ENCODE measurements around the gene FUT8. TPM values are rescaled to one million over a fixed set of nuclear protein-coding genes. Genes with fewer than 3 reads are reported as not detected.

FUT8 gene
- total and polyA plus RNA-seq, 2 donors (not counting 1 experiment from before 2014, with no cell fraction given): 13.2 to 91.8 TPM

DNA sequence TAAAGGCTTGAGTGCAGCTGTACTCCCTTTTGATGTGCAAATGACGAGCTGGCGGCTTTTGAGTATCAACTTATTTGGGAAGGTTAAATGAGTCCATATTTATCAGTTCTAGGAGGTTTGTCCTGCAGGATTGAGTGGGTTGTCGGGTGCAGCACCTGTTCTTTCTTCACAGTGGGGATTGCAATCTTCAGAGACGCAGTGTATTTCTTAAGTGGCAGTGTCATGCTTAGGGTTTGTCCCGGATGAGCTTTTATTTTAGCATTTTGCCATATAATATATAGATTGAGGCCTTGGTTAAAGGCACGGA is 1.2 kb downstream of the FUT8 start:
- Histone ChIP-seq H3K4me1 (ENCODE audit: control insufficient read depth in 2 of 2, insufficient read depth in 2 of 2, low read length in 2 of 2) (peaks cover 13 to 20% of the 10 kb centered on the region in 2 donors), H3K27me3 (replicated peaks in 1 of 4; ENCODE audit: control extremely low read depth in 1 of 4, control insufficient read depth in 3 of 4, insufficient read depth in 4 of 4, low read length in 3 of 4) (no peaks in the 10 kb centered on the region), H3K27ac (ENCODE audit: low read length in 2 of 2) (peak overlapping the region; percentile 13 to 74), H3K4me3 (ENCODE audit: control extremely low read depth in 1 of 5, extremely low read depth in 1 of 5, insufficient read depth in 1 of 5, low read depth in 2 of 5, low read length in 4 of 5) (peak overlapping the region; percentile 59 to 97 (median 95)), H4K20me1 (ENCODE audit: control insufficient read depth, insufficient read depth, low read length, poor library complexity, severe bottlenecking) (peaks cover 14% of the 10 kb centered on the region), H3K9ac (ENCODE audit: low read length) (peak overlapping the region; percentile 91), H3K9me3 (ENCODE audit: control extremely low read depth in 1 of 3, control insufficient read depth in 2 of 3, insufficient read depth in 1 of 3, low read length in 2 of 3) (no peaks in the 10 kb centered on the region), H2AFZ (ENCODE audit: insufficient read depth, low read depth, low read length, poor library complexity, severe bottlenecking) (peak overlapping the region; percentile 99), H3K79me2 (ENCODE audit: control insufficient read depth, insufficient read depth, low read length) (peaks cover 71% of the 10 kb centered on the region), H3K4me2 (replicated peaks; ENCODE audit: low read depth, low read length, poor library complexity, severe bottlenecking) (peak overlapping the region; percentile 91), H3K36me3 (replicated peaks in 1 of 2; ENCODE audit: control extremely low read depth in 1 of 2, control insufficient read depth in 1 of 2, extremely low read depth in 1 of 2, insufficient read depth in 2 of 2, low read length in 1 of 2) (no peaks in the 10 kb centered on the region)
- DNase-seq (no peak), ATAC-seq (ENCODE audit: low read depth) (no peak)
- peaks cover 43% of the 10 kb centered on the region for H3K4me1 Mint-ChIP-seq
- intact Hi-C loops (cut with micrococcal nuclease): loop anchor here (2.0 to 10.0 kb wide), 6 partner anchors 111 to 1831 kb away; partner anchors contain the start of genes FNTB, MTHFD1, PALS1 and ZBTB1
- no peaks in the 10 kb centered on the region for H3K9me3 Mint-ChIP-seq (ENCODE audit: insufficient read depth)
- ChIA-PET POLR2A (interaction anchor here (1.1 to 4.4 kb wide), 6 partner anchors 96 to 195 kb away, joined by 3 to 69 read pairs (median 14); no protein-coding TSS in a partner anchor), CTCF (interaction anchor here (0.7 to 9.4 kb wide), 22 partner anchors 14 to 657 kb away, joined by 3 to 276 read pairs (median 8); no protein-coding TSS in a partner anchor)
- H3K27me3 Mint-ChIP-seq: no peaks in the 10 kb centered on the region
- WGBS (ENCODE audit: insufficient coverage): 35% methylated on average over 2 of the region's 6 CpGs
- peak overlapping the region; percentile 90 for H3K27ac Mint-ChIP-seq
- H3K4me3 Mint-ChIP-seq: peak overlapping the region; percentile 94
- TF ChIP-seq, protein P1, sequence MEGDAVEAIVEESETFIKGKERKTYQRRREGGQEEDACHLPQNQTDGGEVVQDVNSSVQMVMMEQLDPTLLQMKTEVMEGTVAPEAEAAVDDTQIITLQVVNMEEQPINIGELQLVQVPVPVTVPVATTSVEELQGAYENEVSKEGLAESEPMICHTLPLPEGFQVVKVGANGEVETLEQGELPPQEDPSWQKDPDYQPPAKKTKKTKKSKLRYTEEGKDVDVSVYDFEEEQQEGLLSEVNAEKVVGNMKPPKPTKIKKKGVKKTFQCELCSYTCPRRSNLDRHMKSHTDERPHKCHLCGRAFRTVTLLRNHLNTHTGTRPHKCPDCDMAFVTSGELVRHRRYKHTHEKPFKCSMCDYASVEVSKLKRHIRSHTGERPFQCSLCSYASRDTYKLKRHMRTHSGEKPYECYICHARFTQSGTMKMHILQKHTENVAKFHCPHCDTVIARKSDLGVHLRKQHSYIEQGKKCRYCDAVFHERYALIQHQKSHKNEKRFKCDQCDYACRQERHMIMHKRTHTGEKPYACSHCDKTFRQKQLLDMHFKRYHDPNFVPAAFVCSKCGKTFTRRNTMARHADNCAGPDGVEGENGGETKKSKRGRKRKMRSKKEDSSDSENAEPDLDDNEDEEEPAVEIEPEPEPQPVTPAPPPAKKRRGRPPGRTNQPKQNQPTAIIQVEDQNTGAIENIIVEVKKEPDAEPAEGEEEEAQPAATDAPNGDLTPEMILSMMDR (IDR thresholded peaks at IDR 0.05): no peak
- TF ChIP-seq EZH2 (IDR thresholded peaks at IDR 0.05; ENCODE audit: borderline replicate concordance, insufficient read depth, low read depth, low read length, poor library complexity, severe bottlenecking): no peak

DNA sequence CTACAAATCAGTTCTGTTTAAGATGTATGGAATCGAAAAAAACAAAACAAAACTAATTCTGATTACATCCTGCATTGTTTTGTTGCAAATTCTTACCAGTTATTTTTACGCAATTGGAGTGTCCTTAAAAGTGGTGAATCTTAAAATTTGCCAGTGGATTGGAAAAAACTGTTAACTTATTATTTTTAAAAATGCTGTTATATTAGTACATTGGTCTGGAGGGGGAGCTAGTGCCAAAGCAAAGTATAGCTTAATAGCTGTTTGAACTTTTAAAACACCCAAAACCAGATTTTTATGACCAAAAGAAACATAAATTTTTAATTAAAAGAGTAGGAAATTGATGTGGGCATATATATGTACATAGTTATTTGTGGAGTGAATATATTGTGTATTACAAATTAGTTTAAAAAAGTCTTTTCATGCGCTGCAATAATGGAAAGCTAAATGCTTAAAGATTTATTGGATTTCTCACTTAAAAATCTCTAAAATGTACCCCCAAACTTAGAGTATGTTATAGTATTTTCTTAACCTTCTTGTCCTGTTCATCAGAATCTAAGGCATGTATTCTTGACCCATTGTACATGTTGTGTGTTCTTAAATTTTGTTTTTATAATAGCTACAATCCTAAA is 2.5 kb downstream of the FUT8 start:
- TF ChIP-seq EZH2 (IDR thresholded peaks at IDR 0.05; ENCODE audit: borderline replicate concordance, insufficient read depth, low read depth, low read length, poor library complexity, severe bottlenecking): no peak
- TF ChIP-seq, protein P1 (IDR thresholded peaks at IDR 0.05): peak; percentile 85
- no peak overlapping the region for H3K27ac ChIP-seq (ENCODE audit: low read length in 2 of 2)
- H3K4me3 Mint-ChIP-seq: peak overlapping the region; percentile 51
- H3K36me3 ChIP-seq (replicated peaks in 1 of 2; ENCODE audit: control extremely low read depth in 1 of 2, control insufficient read depth in 1 of 2, extremely low read depth in 1 of 2, insufficient read depth in 2 of 2, low read length in 1 of 2): no peaks in the 10 kb centered on the region
- no peaks in the 10 kb centered on the region for H3K27me3 ChIP-seq (replicated peaks in 1 of 4; ENCODE audit: control extremely low read depth in 1 of 4, control insufficient read depth in 3 of 4, insufficient read depth in 4 of 4, low read length in 3 of 4)
- ATAC-seq (ENCODE audit: low read depth) (no peak), DNase-seq (peak; percentile 51)
- H3K9ac ChIP-seq (ENCODE audit: low read length): no peak overlapping the region
- no peaks in the 10 kb centered on the region for H3K9me3 Mint-ChIP-seq (ENCODE audit: insufficient read depth)
- H3K27me3 Mint-ChIP-seq: no peaks in the 10 kb centered on the region
- intact Hi-C loops (cut with micrococcal nuclease): loop anchor here (1.0 to 10.0 kb wide), 7 partner anchors 47 to 1830 kb away; partner anchors contain the start of genes MTHFD1, PALS1, ZBTB1 and ZBTB25
- H3K4me1 ChIP-seq (ENCODE audit: control insufficient read depth in 2 of 2, insufficient read depth in 2 of 2, low read length in 2 of 2): peaks cover 13 to 20% of the 10 kb centered on the region in 2 donors
- peak overlapping the region; percentile 91 for H3K4me2 ChIP-seq (replicated peaks; ENCODE audit: low read depth, low read length, poor library complexity, severe bottlenecking)
- no peaks in the 10 kb centered on the region for H3K9me3 ChIP-seq (ENCODE audit: control extremely low read depth in 1 of 3, control insufficient read depth in 2 of 3, insufficient read depth in 1 of 3, low read length in 2 of 3)
- CTCF ChIA-PET: interaction anchor here (0.6 to 9.4 kb wide), 51 partner anchors 9 to 945 kb away, joined by 3 to 276 read pairs (median 4); no protein-coding TSS in a partner anchor
- H3K4me3 ChIP-seq (ENCODE audit: control extremely low read depth in 1 of 5, extremely low read depth in 1 of 5, insufficient read depth in 1 of 5, low read depth in 2 of 5, low read length in 4 of 5): no peak overlapping the region
- POLR2A ChIA-PET: interaction anchor here (0.6 to 4.4 kb wide), 8 partner anchors 98 to 410 kb away, joined by 3 to 51 read pairs (median 6); partner anchors contain the start of gene MAX
- H2AFZ ChIP-seq (ENCODE audit: insufficient read depth, low read depth, low read length, poor library complexity, severe bottlenecking): no peak overlapping the region
- WGBS (ENCODE audit: insufficient coverage): no CpG with 5 or more reads among the region's 3 CpGs
- H3K79me2 ChIP-seq (ENCODE audit: control insufficient read depth, insufficient read depth, low read length): peaks cover 78% of the 10 kb centered on the region
- H3K27ac Mint-ChIP-seq: no peak overlapping the region
- H3K4me1 Mint-ChIP-seq: peaks cover 45% of the 10 kb centered on the region
- peaks cover 14% of the 10 kb centered on the region for H4K20me1 ChIP-seq (ENCODE audit: control insufficient read depth, insufficient read depth, low read length, poor library complexity, severe bottlenecking)
